H1 (cell line): Measurements from ENCODE around the gene SLCO2A1. TPM values are rescaled to one million over a fixed set of nuclear protein-coding genes. Genes with fewer than 3 reads are reported as not detected.

Source experiments
- CTCF ChIA-PET: fragments of 300-600 bp; sonication (Branson Sonifier 250); formaldehyde crosslinking; loops from one replicate; lab custom pipeline; 2021; ENCODE audit not compliant: partially characterized antibody; lab: Charles Lee
- POLR2A ChIA-PET: fragments of 300-600 bp; sonication (Branson Sonifier 250); formaldehyde crosslinking; loops from one replicate; lab custom pipeline; 2021; ENCODE audit warnings: inconsistent platforms; ENCODE audit not compliant: partially characterized antibody; lab: Charles Lee
- DNase-seq, 2 experiments: peaks; one replicate each; pipeline versions ENCODE4 v3.0.0 to v3.0.0-alpha.2; 2010 to 2022; ENCODE audit warnings: low spot score in 2 of 2, low read depth in 1 of 2, mixed read lengths in 1 of 2
- FAIRE-seq: peaks from 2 replicates; lab custom pipeline; 2011; peaks lifted over from hg19 to GRCh38; lab: Jason Lieb, UNC
- H2AFZ ChIP-seq: 2 replicates; pipeline ENCODE4 v1.8.1; 2012; ENCODE audit warnings: low read length, inconsistent platforms
- H2AK5ac ChIP-seq: 2 replicates; pipeline ENCODE4 v1.6.1; 2013; ENCODE audit warnings: low read depth, low read length
- H2BK120ac ChIP-seq: replicated peaks from 2 replicates; pipeline ENCODE3; 2013; ENCODE audit warnings: low read depth, low read length, inconsistent platforms
- H2BK12ac ChIP-seq: 2 replicates; pipeline ENCODE4 v1.6.1; 2013; ENCODE audit warnings: low read depth, low read length
- H2BK15ac ChIP-seq: 2 replicates; pipeline ENCODE4 v1.6.1; 2013; ENCODE audit warnings: low read length
- H2BK20ac ChIP-seq: 2 replicates; pipeline ENCODE4 v1.6.1; 2013; ENCODE audit warnings: low read length
- H2BK5ac ChIP-seq: 2 replicates; pipeline ENCODE4 v1.6.1; 2013; ENCODE audit warnings: low read depth, low read length
- H3K14ac ChIP-seq: 2 replicates; pipeline ENCODE4 v1.6.1; 2013; ENCODE audit warnings: inconsistent platforms; ENCODE audit not compliant: insufficient read length
- H3K18ac ChIP-seq: 2 replicates; pipeline ENCODE4 v1.6.1; 2013; ENCODE audit warnings: low read length; ENCODE audit errors: extremely low read depth
- H3K23ac ChIP-seq: 2 replicates; pipeline ENCODE4 v1.6.1; 2013; ENCODE audit warnings: inconsistent platforms; ENCODE audit not compliant: insufficient read length
- H3K23me2 ChIP-seq: 2 replicates; pipeline ENCODE4 v1.6.1; 2013; ENCODE audit warnings: low read depth, low read length
- H3K27ac ChIP-seq: 2 replicates; pipeline ENCODE4 v1.6.1; 2011; ENCODE audit warnings: low read depth, low read length, inconsistent platforms
- H3K27me3 ChIP-seq, 4 experiments: replicated peaks in 1 of 4; 1 replicate in 1 of 4; 2 replicates in 3 of 4; pipeline versions ENCODE4 v1.6.1 to v1.8.1; 2011 to 2013; ENCODE audit warnings: low read length in 3 of 4, mild to moderate bottlenecking in 3 of 4, inconsistent platforms in 2 of 4, mixed read lengths in 2 of 4, moderate library complexity in 1 of 4; ENCODE audit not compliant: control insufficient read depth in 3 of 4, insufficient read depth in 3 of 4; ENCODE audit errors: extremely low read depth in 1 of 4
- H3K36me3 ChIP-seq, 4 experiments: 2 replicates each; pipeline versions ENCODE4 v1.6.1 to v1.8.1; 2011 to 2013; ENCODE audit warnings: mild to moderate bottlenecking in 4 of 4, low read length in 3 of 4, moderate library complexity in 2 of 4, control low read depth in 1 of 4, inconsistent platforms in 1 of 4; ENCODE audit not compliant: insufficient read depth in 4 of 4, control insufficient read depth in 2 of 4
- H3K4ac ChIP-seq: replicated peaks from 2 replicates; pipeline ENCODE3; 2013; ENCODE audit warnings: low read length, low read depth, mixed read lengths, inconsistent platforms; ENCODE audit not compliant: insufficient read length
- H3K4me1 ChIP-seq, 4 experiments: replicated peaks in 1 of 4; 1 replicate in 1 of 4; 2 replicates in 3 of 4; pipeline versions ENCODE4 v1.6.1 to v1.8.1; 2011 to 2013; ENCODE audit warnings: low read length in 3 of 4, inconsistent platforms in 2 of 4, mixed read lengths in 1 of 4; ENCODE audit not compliant: insufficient read depth in 4 of 4, control insufficient read depth in 3 of 4
- H3K4me2 ChIP-seq, 2 experiments: 2 replicates each; pipeline versions ENCODE4 v1.6.1 to v1.8.1; 2011 to 2013; ENCODE audit warnings: low read depth in 2 of 2, low read length in 2 of 2, control low read depth in 1 of 2, inconsistent platforms in 1 of 2, mild to moderate bottlenecking in 1 of 2; ENCODE audit not compliant: insufficient read depth in 1 of 2
- H3K4me3 ChIP-seq, 4 experiments: fragments of 200-600, 300-600 bp in 1 of 4; sonication (generic), shearing (Covaris generic), sonication (Bioruptor Twin) in 1 of 4; 2 replicates each; pipeline versions ENCODE4 v1.5.1 to v1.8.1; 2011 to 2016; ENCODE audit warnings: low read length in 4 of 4, low read depth in 3 of 4, control low read depth in 2 of 4, inconsistent platforms in 2 of 4, mild to moderate bottlenecking in 2 of 4, mixed read lengths in 1 of 4, moderate library complexity in 1 of 4; ENCODE audit not compliant: insufficient read depth in 2 of 4; ENCODE audit errors: extremely low read depth in 1 of 4
- H3K56ac ChIP-seq: replicated peaks from 2 replicates; pipeline ENCODE3; 2013; ENCODE audit warnings: low read depth, mild to moderate bottlenecking, mixed read lengths, low read length, inconsistent platforms; ENCODE audit not compliant: insufficient read length
- H3K79me1 ChIP-seq: 2 replicates; pipeline ENCODE4 v1.6.1; 2013; ENCODE audit warnings: low read depth, low read length, control low read depth
- H3K79me2 ChIP-seq, 2 experiments: 2 replicates each; pipeline versions ENCODE4 v1.6.1 to v1.8.1; 2012 to 2013; ENCODE audit warnings: low read length in 2 of 2, mild to moderate bottlenecking in 2 of 2, inconsistent platforms in 1 of 2; ENCODE audit not compliant: insufficient read depth in 2 of 2, control insufficient read depth in 1 of 2
- H3K9ac ChIP-seq, 4 experiments: replicated peaks in 1 of 4; 1 replicate in 1 of 4; 2 replicates in 3 of 4; pipeline versions ENCODE4 v1.6.1 to v1.8.1; 2011 to 2013; ENCODE audit warnings: low read depth in 3 of 4, low read length in 3 of 4, control low read depth in 2 of 4, mild to moderate bottlenecking in 2 of 4, moderate library complexity in 2 of 4, inconsistent platforms in 1 of 4; ENCODE audit errors: extremely low read depth in 1 of 4
- H3K9me3 ChIP-seq, 2 experiments: 2 replicates each; pipeline versions ENCODE4 v1.6.1 to v1.8.1; 2012 to 2013; ENCODE audit warnings: mild to moderate bottlenecking in 2 of 2, moderate library complexity in 2 of 2, control low read depth in 1 of 2, inconsistent platforms in 1 of 2, low read depth in 1 of 2, low read length in 1 of 2, mixed read lengths in 1 of 2; ENCODE audit not compliant: insufficient read depth in 2 of 2
- H4K20me1 ChIP-seq, 2 experiments: replicated peaks in 1 of 2; 2 replicates each; pipeline versions ENCODE3 to v1.8.1; 2011 to 2013; ENCODE audit warnings: inconsistent platforms in 2 of 2, low read length in 2 of 2, mild to moderate bottlenecking in 1 of 2; ENCODE audit not compliant: insufficient read depth in 2 of 2, control insufficient read depth in 1 of 2
- H4K5ac ChIP-seq: 2 replicates; pipeline ENCODE4 v1.6.1; 2013; ENCODE audit warnings: low read length, low read depth, mixed read lengths, inconsistent platforms; ENCODE audit not compliant: insufficient read length
- H4K8ac ChIP-seq: 2 replicates; pipeline ENCODE4 v1.8.0; 2013; ENCODE audit warnings: mild to moderate bottlenecking, moderate library complexity, low read length, inconsistent platforms; ENCODE audit not compliant: insufficient read depth; ENCODE audit errors: extremely low read depth
- H4K91ac ChIP-seq: replicated peaks from 2 replicates; pipeline ENCODE3; 2013; ENCODE audit warnings: low read length, mixed read lengths, inconsistent platforms; ENCODE audit not compliant: insufficient read length
- ASH2L ChIP-seq: fragments of 200-600, 300-600 bp; sonication (generic); IDR thresholded peaks from one replicate; pipeline ENCODE4 v1.7.1; 2017; ENCODE audit warnings: low read length
- EGR1 ChIP-seq: IDR thresholded peaks from 2 replicates; pipeline ENCODE4 v1.6.1; 2011; ENCODE audit warnings: low read depth, low read length, borderline replicate concordance
- FOSL1 ChIP-seq: IDR thresholded peaks from 2 replicates; pipeline ENCODE4 v1.6.1; 2011; ENCODE audit warnings: mild to moderate bottlenecking, low read depth, low read length, moderate library complexity; ENCODE audit not compliant: insufficient read depth
- WGBS, 2 experiments: shearing (Covaris generic) in 1 of 2; methylation state at CpG; one replicate each; pipeline versions ENCODE4 v1.1.6 to v1.1.7; 2013 to 2015; ENCODE audit warnings: low lambda C conversion rate in 2 of 2, mixed read lengths in 2 of 2, inconsistent platforms in 1 of 2, low coverage in 1 of 2, missing lambda C conversion rate in 1 of 2; ENCODE audit not compliant: insufficient replicate concordance in 2 of 2, insufficient coverage in 1 of 2, insufficient read length in 1 of 2; ENCODE audit errors: extremely low coverage in 1 of 2, missing lambda C conversion rate in 1 of 2; 5-methylcytosine and 5-hydroxymethylcytosine counted together
- polyA plus RNA-seq, 7 experiments: library from polyadenylated mRNA; depleted of rRNA in 3 of 7; stranded (reverse) in 5 of 7; unstranded in 2 of 7; fragments of >200 nt in 5 of 7; fragments of 200-250 nt in 2 of 7; gene quantifications; 1 replicate in 5 of 7; 2 replicates in 1 of 7; 4 replicates in 1 of 7; pipeline versions ENCODE4 v1.2.1 to v1.2.3, GENCODE V29; 2011 to 2013; ENCODE audit warnings: missing spikeins in 2 of 7, mixed read lengths in 2 of 7
- total RNA-seq: library from RNA; stranded (reverse); fragmentation: NEBNext Ultra II Directional; extraction: Animal tissue kit (Norgen Biotek cat#: 25700); gene quantifications from 2 replicates; pipeline ENCODE4 v1.2.1, GENCODE V29; 2021

SLCO2A1 gene
- total and polyA plus RNA-seq, 2 of the 8 experiments (the other 6 are each of a cell fraction or from before 2014, with no cell fraction given): 1.1 to 2.3 TPM

DNA sequence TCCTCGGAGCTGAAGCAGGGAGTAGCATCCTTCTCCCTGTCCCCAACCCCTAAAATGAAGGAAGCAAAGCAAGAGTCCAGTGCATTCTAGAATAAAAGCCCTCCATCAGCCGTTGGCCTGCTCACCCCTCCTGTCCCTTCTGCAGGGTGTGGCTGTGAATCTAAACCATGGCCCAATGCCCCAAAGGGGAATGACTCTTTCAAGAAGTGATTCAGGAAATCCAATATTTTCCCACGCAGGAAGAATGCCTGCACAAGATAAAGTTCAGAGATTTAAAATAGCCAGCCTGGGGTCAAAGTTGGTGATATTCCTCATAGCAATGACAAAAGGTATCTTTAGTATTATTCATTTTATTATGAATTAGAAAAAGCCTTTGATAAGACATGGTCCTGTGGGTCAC, 38.5 kb downstream of the SLCO2A1 start:
- no peak overlapping the region for H3K27ac ChIP-seq
- H2BK15ac ChIP-seq: no peak overlapping the region
- H3K79me1 ChIP-seq: no peaks in the 10 kb centered on the region
- DNase-seq: no peak
- H2BK12ac ChIP-seq: no peak overlapping the region
- FAIRE-seq: no peak
- H4K5ac ChIP-seq: no peak overlapping the region
- no peak overlapping the region for H2BK20ac ChIP-seq
- H3K4me1 ChIP-seq: peaks cover 3 to 20% (median 8%) of the 10 kb centered on the region in 4 experiments; a peak in 6 of 7 replicates
- no peak overlapping the region for H2AFZ ChIP-seq
- no peak overlapping the region for H2AK5ac ChIP-seq
- no peak overlapping the region for H3K56ac ChIP-seq
- TF ChIP-seq FOSL1 (no peak), ASH2L (no peak), EGR1 (no peak)
- peaks cover 0 to 4% (median 0%) of the 10 kb centered on the region in 4 experiments; a peak in 2 of 7 replicates for H3K27me3 ChIP-seq
- H3K23ac ChIP-seq: no peak overlapping the region
- H2BK5ac ChIP-seq: no peak overlapping the region
- WGBS, 2 experiments: 86% methylated on average over 3 of the region's 3 CpGs; no CpG with 5 or more reads in 1 of the 2 experiments
- CTCF ChIA-PET: interaction anchor here (1.0 kb wide), 1 partner anchor 26 kb away, joined by 3 read pairs; no protein-coding TSS in a partner anchor
- POLR2A ChIA-PET: interaction anchor here (1.3 kb wide), 1 partner anchor 15 kb away, joined by 4 read pairs; no protein-coding TSS in a partner anchor
- H2BK120ac ChIP-seq: no peak overlapping the region
- H3K79me2 ChIP-seq: no peaks in the 10 kb centered on the region
- H3K9me3 ChIP-seq: no peaks in the 10 kb centered on the region
- no peak overlapping the region for H3K4ac ChIP-seq
- H4K91ac ChIP-seq: no peak overlapping the region
- no peaks in the 10 kb centered on the region for H4K20me1 ChIP-seq
- H3K14ac ChIP-seq: no peak overlapping the region
- H4K8ac ChIP-seq: no peak overlapping the region
- H3K4me2 ChIP-seq: no peak overlapping the region
- H3K36me3 ChIP-seq: no peaks in the 10 kb centered on the region
- no peak overlapping the region for H3K9ac ChIP-seq
- no peaks in the 10 kb centered on the region for H3K23me2 ChIP-seq
- no peak overlapping the region for H3K4me3 ChIP-seq
- no peak overlapping the region for H3K18ac ChIP-seq
